Measurements from ENCODE around the gene DEAF1. TPM values are rescaled to one million over a fixed set of nuclear protein-coding genes. Genes with fewer than 3 reads are reported as not detected.

DEAF1 gene
- total and polyA plus RNA-seq, 2 donors (not counting 1 experiment from before 2014, with no cell fraction given): 9.7 to 38.3 TPM

- no peak overlapping the region for H2AFZ ChIP-seq (ENCODE audit: low read length)
- H3K27ac ChIP-seq (ENCODE audit: insufficient read depth, low read length): no peak overlapping the region
- H3K4me1 ChIP-seq (ENCODE audit: control insufficient read depth, extremely low read depth, insufficient read depth, low read length): peaks cover 16% of the 10 kb centered on the region
- no peak overlapping the region for H3K9ac ChIP-seq (ENCODE audit: insufficient read depth, low read length)
- H3K79me2 ChIP-seq (ENCODE audit: control insufficient read depth, insufficient read depth, low read length): no peaks in the 10 kb centered on the region
- peaks cover 8% of the 10 kb centered on the region for H3K27me3 ChIP-seq (ENCODE audit: control insufficient read depth, insufficient read depth, low read length)
- no peak overlapping the region for H3K4me3 ChIP-seq (replicated peaks in 1 of 4; ENCODE audit: control extremely low read depth in 1 of 4, insufficient read depth in 1 of 4, low read depth in 3 of 4, low read length in 4 of 4)
- peaks cover 5% of the 10 kb centered on the region for H3K36me3 ChIP-seq (ENCODE audit: control insufficient read depth, insufficient read depth, low read length)
- TF ChIP-seq EZH2 (IDR thresholded peaks at IDR 0.05; ENCODE audit: low read length, missing control alignments) (no peak), CTCF (conservative IDR thresholded peaks at IDR 0.05 in 1 of 2, IDR thresholded peaks at IDR 0.05 in 1 of 2; ENCODE audit: low read depth in 1 of 2, low read length in 2 of 2) (no peak)
- no peaks in the 10 kb centered on the region for H3K9me3 ChIP-seq (ENCODE audit: control insufficient read depth, insufficient read depth, low read depth, low read length)
- no peaks in the 10 kb centered on the region for H4K20me1 ChIP-seq (ENCODE audit: control insufficient read depth, extremely low read depth, insufficient read depth, low read length)
- no peak for DNase-seq (ENCODE audit: low read depth in 2 of 2)
- H3K4me2 ChIP-seq (ENCODE audit: extremely low read depth, insufficient read depth, low read length): no peak overlapping the region
Measured at GRCh38 chr11:727281-727701, 32.3 kb upstream of the DEAF1 start.

- Histone ChIP-seq H3K4me2 (ENCODE audit: extremely low read depth, insufficient read depth, low read length) (no peak overlapping the region), H3K36me3 (ENCODE audit: control insufficient read depth, insufficient read depth, low read length) (peaks cover 5% of the 10 kb centered on the region), H3K9ac (ENCODE audit: insufficient read depth, low read length) (no peak overlapping the region), H3K9me3 (ENCODE audit: control insufficient read depth, insufficient read depth, low read depth, low read length) (no peaks in the 10 kb centered on the region), H3K27me3 (ENCODE audit: control insufficient read depth, insufficient read depth, low read length) (peaks cover 13% of the 10 kb centered on the region), H4K20me1 (ENCODE audit: control insufficient read depth, extremely low read depth, insufficient read depth, low read length) (no peaks in the 10 kb centered on the region), H3K4me1 (ENCODE audit: control insufficient read depth, extremely low read depth, insufficient read depth, low read length) (peaks cover 16% of the 10 kb centered on the region), H2AFZ (ENCODE audit: low read length) (no peak overlapping the region), H3K79me2 (ENCODE audit: control insufficient read depth, insufficient read depth, low read length) (no peaks in the 10 kb centered on the region), H3K4me3 (replicated peaks in 1 of 4; ENCODE audit: control extremely low read depth in 1 of 4, insufficient read depth in 1 of 4, low read depth in 3 of 4, low read length in 4 of 4) (no peak overlapping the region), H3K27ac (ENCODE audit: insufficient read depth, low read length) (no peak overlapping the region)
- peak in 1 of 2 donors; percentile 68 for DNase-seq (ENCODE audit: low read depth in 2 of 2)
- TF ChIP-seq CTCF (conservative IDR thresholded peaks at IDR 0.05 in 1 of 2, IDR thresholded peaks at IDR 0.05 in 1 of 2; ENCODE audit: low read depth in 1 of 2, low read length in 2 of 2) (no peak), EZH2 (IDR thresholded peaks at IDR 0.05; ENCODE audit: low read length, missing control alignments) (no peak)
Measured at GRCh38 chr11:726278-727220, 31.5 kb upstream of the DEAF1 start.

- no peak for DNase-seq (ENCODE audit: low read depth in 2 of 2)
- no peak overlapping the region for H3K4me3 ChIP-seq (replicated peaks in 1 of 4; ENCODE audit: control extremely low read depth in 1 of 4, insufficient read depth in 1 of 4, low read depth in 3 of 4, low read length in 4 of 4)
- H3K9ac ChIP-seq (ENCODE audit: insufficient read depth, low read length): no peak overlapping the region
- H4K20me1 ChIP-seq (ENCODE audit: control insufficient read depth, extremely low read depth, insufficient read depth, low read length): no peaks in the 10 kb centered on the region
- peaks cover 16% of the 10 kb centered on the region for H3K4me1 ChIP-seq (ENCODE audit: control insufficient read depth, extremely low read depth, insufficient read depth, low read length)
- no peaks in the 10 kb centered on the region for H3K9me3 ChIP-seq (ENCODE audit: control insufficient read depth, insufficient read depth, low read depth, low read length)
- no peak overlapping the region for H2AFZ ChIP-seq (ENCODE audit: low read length)
- no peaks in the 10 kb centered on the region for H3K79me2 ChIP-seq (ENCODE audit: control insufficient read depth, insufficient read depth, low read length)
- peaks cover 5% of the 10 kb centered on the region for H3K36me3 ChIP-seq (ENCODE audit: control insufficient read depth, insufficient read depth, low read length)
- H3K4me2 ChIP-seq (ENCODE audit: extremely low read depth, insufficient read depth, low read length): no peak overlapping the region
- H3K27ac ChIP-seq (ENCODE audit: insufficient read depth, low read length): no peak overlapping the region
- TF ChIP-seq CTCF (conservative IDR thresholded peaks at IDR 0.05 in 1 of 2, IDR thresholded peaks at IDR 0.05 in 1 of 2; ENCODE audit: low read depth in 1 of 2, low read length in 2 of 2) (no peak), EZH2 (IDR thresholded peaks at IDR 0.05; ENCODE audit: low read length, missing control alignments) (no peak)
- peaks cover 17% of the 10 kb centered on the region for H3K27me3 ChIP-seq (ENCODE audit: control insufficient read depth, insufficient read depth, low read length)
Measured at GRCh38 chr11:725624-726202, 30.7 kb upstream of the DEAF1 start.

Measured in fibroblast of lung (primary cell).